T-helper 1 cell treated with Interleukin-12 subunit alpha and Interleukin-12 subunit beta and Interleukin-4 antibody, amounts not matched to agents 30 ng/mL and 1 ng/mL, for 36 hours (primary cell): ENCODE results near the gene P2RX7. TPM values are rescaled to one million over a fixed set of nuclear protein-coding genes. Genes with fewer than 3 reads are reported as not detected.
"Not testable (repeated sequence)": the region's sequence is repeated elsewhere in the genome, so short reads cannot be mapped to it uniquely, and the experiment has no call there.

Experiments used
- intact Hi-C: fragments of 100-400 bp; cut with micrococcal nuclease; formaldehyde crosslinking; loops from one replicate; pipeline ENCODE4 v1.15.1; 2024
- total RNA-seq: library from RNA; stranded (reverse); gene quantifications from 2 replicates; pipeline ENCODE4 v1.2.3, GENCODE V29; 2022

Gene P2RX7
- total RNA-seq, 1 donor from 2014 or later, result 14.5 TPM

GRCh38 chr12:121226399-121226798 lies 93.7 kb downstream of the P2RX7 start:
- intact Hi-C loops, result no loop called here

GRCh38 chr12:121226871-121227270 lies 94.2 kb downstream of the P2RX7 start:
- intact Hi-C loops, result not testable (repeated sequence)

DNA sequence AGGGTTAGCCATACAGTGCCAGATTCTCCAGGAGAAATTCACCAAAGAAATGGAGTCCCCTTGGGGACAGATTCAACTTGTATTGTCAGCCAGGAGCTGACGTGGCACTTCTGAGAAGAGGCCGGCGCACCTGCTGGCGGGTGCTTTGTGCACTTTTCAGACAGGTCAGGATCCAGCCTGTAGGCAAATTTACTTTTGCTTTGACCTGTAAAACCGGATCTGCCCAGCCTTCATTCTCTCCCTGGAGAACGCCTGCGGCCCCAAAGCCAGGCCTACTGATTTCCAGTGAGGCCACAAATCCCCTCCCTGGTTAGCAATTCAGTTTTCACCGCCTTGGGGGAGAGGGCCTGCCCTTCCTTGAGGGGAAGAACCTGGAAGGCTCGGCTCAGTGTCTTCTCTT lies 94.6 kb downstream of the P2RX7 start:
- intact Hi-C loops, result no loop called here

- intact Hi-C loops, result no loop called here
Observed at GRCh38 chr12:121228919-121229665, 96.4 kb downstream of the P2RX7 start.

DNA sequence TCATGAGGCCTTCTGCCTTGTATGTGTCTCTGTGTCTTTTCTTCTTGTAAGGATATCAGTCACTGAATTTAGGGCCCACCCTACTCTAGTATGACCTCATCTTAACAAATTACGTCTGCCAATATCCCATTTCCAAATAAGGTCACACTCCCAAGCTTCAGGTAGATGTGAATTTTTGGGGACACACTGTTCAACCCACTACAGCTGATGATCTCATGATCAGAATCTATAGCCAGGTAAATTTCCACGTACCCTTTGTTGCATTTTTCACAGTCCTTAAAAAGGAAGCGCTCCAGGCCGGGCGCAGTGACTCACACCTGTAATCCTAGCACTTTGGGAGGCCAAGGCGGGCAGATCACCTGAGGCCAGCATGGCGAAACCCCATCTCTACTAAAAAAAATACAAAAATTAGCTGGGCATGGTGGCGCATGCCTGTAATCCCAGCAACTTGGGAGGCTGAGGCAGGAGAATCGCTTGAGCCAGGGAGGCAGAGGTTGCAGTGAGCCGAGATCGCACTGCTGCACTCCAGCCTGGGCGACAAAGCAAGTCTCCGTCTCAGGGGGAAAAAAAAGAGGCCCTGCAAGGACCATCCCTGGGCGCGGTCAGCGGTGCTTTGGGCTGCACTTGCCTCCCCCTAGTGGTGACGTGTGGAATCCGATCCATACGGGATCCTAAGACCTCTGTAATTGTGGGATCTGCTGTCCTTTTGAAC lies 97.3 kb downstream of the P2RX7 start:
- intact Hi-C loops, result loop anchor here (1.0 kb wide), 3 partner anchors 10 to 170 kb away; no protein-coding TSS in a partner anchor

DNA sequence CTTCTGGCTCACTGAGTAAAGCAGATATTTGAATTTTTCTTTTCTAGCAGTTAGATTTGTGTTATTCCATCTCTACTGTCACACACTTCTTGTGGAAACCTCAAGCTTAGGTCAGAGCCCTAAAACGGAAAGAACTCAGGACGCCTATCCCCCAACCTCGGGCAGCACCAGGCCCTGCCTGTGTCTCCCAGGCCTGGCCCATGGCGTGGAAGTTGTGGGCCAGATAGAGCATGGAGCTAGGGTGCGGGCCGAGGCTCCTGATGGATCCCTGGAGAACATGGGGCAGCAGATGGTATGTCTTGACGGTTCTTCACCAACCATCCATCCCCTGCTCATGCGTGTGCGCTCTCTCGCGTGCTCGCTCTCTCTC lies 97.8 kb downstream of the P2RX7 start:
- intact Hi-C loops, result loop anchor here (1.0 kb wide), 3 partner anchors 10 to 170 kb away; no protein-coding TSS in a partner anchor

DNA sequence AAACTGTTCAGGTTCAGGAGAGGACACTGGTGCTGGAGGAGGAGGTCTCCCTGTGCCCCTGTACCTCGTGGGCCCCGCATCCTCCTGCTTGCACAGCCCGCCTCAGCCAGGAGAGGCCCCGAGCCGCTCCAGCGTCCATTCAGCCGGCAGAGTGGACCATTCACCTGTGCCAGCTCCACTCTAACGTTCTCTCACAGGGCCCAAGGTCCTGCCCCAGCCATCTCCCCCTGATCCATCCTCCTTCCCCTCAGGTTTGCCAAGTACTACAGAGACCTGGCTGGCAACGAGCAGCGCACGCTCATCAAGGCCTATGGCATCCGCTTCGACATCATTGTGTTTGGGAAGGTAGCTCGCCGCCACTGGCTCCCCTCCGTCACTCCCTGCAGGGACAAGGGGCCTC lies 99.5 kb downstream of the P2RX7 start:
- intact Hi-C loops, result no loop called here

DNA sequence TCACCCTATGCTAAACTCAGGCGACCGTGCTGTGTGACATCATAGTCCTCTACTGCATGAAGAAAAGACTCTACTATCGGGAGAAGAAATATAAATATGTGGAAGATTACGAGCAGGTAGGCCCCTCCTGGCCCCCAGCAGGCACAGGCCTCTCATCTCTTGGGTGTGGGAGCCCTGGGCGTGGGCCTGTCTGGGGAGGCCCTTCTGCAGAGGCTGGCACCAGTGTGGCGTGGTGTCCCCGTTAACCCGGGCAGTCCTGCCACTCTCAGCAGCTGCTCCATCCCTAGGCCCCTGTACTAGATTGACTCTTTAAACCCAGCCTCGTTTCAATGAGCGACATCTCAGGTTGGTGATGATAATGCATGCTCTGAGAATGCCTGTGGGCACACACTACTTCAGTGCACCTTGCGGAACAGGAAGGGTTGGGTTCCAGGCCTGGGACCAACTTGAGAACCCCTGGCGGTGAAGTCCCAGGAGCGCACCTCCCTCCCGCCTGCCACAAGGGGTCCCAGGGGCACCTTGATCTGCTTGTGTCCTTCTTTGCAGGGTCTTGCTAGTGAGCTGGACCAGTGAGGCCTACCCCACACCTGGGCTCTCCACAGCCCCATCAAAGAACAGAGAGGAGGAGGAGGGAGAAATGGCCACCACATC lies 100.4 kb downstream of the P2RX7 start:
- intact Hi-C loops, result no loop called here

DNA sequence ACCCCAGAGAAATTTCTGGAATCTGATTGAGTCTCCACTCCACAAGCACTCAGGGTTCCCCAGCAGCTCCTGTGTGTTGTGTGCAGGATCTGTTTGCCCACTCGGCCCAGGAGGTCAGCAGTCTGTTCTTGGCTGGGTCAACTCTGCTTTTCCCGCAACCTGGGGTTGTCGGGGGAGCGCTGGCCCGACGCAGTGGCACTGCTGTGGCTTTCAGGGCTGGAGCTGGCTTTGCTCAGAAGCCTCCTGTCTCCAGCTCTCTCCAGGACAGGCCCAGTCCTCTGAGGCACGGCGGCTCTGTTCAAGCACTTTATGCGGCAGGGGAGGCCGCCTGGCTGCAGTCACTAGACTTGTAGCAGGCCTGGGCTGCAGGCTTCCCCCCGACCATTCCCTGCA lies 100.9 kb downstream of the P2RX7 start:
- intact Hi-C loops, result no loop called here

- intact Hi-C loops, result no loop called here
Observed at GRCh38 chr12:121236776-121237175, 104.1 kb downstream of the P2RX7 start.

- intact Hi-C loops, result no loop called here
Observed at GRCh38 chr12:121237415-121237814, 104.7 kb downstream of the P2RX7 start.

Other genes with a start within 250 kb of the P2RX7 start
- gene SPPL3, start 228.5 kb upstream of the P2RX7 start, total RNA-seq, result 30.2 and 32.7 TPM in 2 replicates
- gene HNF1A, start 154.3 kb upstream of the P2RX7 start, total RNA-seq, result not detected in 2 replicates
- 19.9 and 23.2 TPM in 2 replicates for gene C12orf43, start 116.4 kb upstream of the P2RX7 start, total RNA-seq
- gene OASL, start 93.6 kb upstream of the P2RX7 start, total RNA-seq, result 21.2 and 22.7 TPM in 2 replicates
- 38.3 and 42.0 TPM in 2 replicates for gene P2RX4, start 77.3 kb downstream of the P2RX7 start, total RNA-seq
- 29.1 and 32.1 TPM in 2 replicates for gene CAMKK2, start 163.8 kb downstream of the P2RX7 start, total RNA-seq
- gene ANAPC5, start 219.5 kb downstream of the P2RX7 start, total RNA-seq, result 124 and 127 TPM in 2 replicates